OCI-LY1 (cell line): ENCODE data around the gene ASIC4.

Experiments
- H2AFZ ChIP-seq: fragments of 200-600 bp; sonication (generic), shearing (Covaris generic); 2 replicates; pipeline ENCODE4 v1.6.0; 2014; ENCODE audit warnings: antibody characterized with exemption, mild to moderate bottlenecking, low read length
- H3F3A ChIP-seq: fragments of 200-600 bp; sonication (generic), shearing (Covaris generic); 2 replicates; pipeline ENCODE4 v1.6.0; 2014; ENCODE audit warnings: mild to moderate bottlenecking, antibody characterized with exemption, low read length, moderate library complexity; ENCODE audit not compliant: insufficient read depth
- H3K27ac ChIP-seq: fragments of 200-600 bp; sonication (generic); 2 replicates; pipeline ENCODE4 v1.5.1; 2014; ENCODE audit warnings: low read length, mixed run types, mild to moderate bottlenecking, low read depth; ENCODE audit not compliant: poor library complexity, severe bottlenecking
- H3K27me3 ChIP-seq: fragments of 200-600 bp; sonication (generic); 2 replicates; pipeline ENCODE4 v1.6.0; 2014; ENCODE audit warnings: antibody characterized with exemption, mild to moderate bottlenecking, low read length, moderate library complexity; ENCODE audit not compliant: insufficient read depth
- H3K36me3 ChIP-seq: fragments of 200-600 bp; sonication (generic); 2 replicates; pipeline ENCODE4 v1.6.1; 2014; ENCODE audit warnings: mild to moderate bottlenecking, antibody characterized with exemption, low read length, moderate library complexity, mixed read lengths; ENCODE audit not compliant: insufficient read depth
- H3K4me1 ChIP-seq: fragments of 200-600 bp; sonication (generic); 2 replicates; pipeline ENCODE4 v1.5.1; 2014; ENCODE audit warnings: mild to moderate bottlenecking, low read length, moderate library complexity; ENCODE audit not compliant: insufficient read depth, severe bottlenecking
- H3K4me2 ChIP-seq: fragments of 200-600 bp; sonication (generic), shearing (Covaris generic); 2 replicates; pipeline ENCODE4 v1.6.1; 2014; ENCODE audit warnings: low read length
- H3K4me3 ChIP-seq: fragments of 200-600 bp; sonication (generic); 2 replicates; pipeline ENCODE4 v1.5.1; 2014; ENCODE audit warnings: low read length, low read depth, mild to moderate bottlenecking, mixed read lengths; ENCODE audit not compliant: poor library complexity, severe bottlenecking
- H3K79me2 ChIP-seq: fragments of 200-600 bp; shearing (Covaris generic); 2 replicates; pipeline ENCODE4 v1.6.1; 2016; ENCODE audit warnings: mixed run types, low read length, mixed read lengths; ENCODE audit not compliant: insufficient read depth
- H3K9ac ChIP-seq: fragments of 200-600 bp; sonication (generic), shearing (Covaris generic); 2 replicates; pipeline ENCODE4 v1.6.1; 2014; ENCODE audit warnings: mild to moderate bottlenecking, low read length, mixed read lengths
- H3K9me2 ChIP-seq: fragments of 200-600 bp; sonication (generic), shearing (Covaris generic); 2 replicates; pipeline ENCODE4 v1.6.1; 2014; ENCODE audit warnings: low read depth, mild to moderate bottlenecking, low read length, mixed read lengths
- H3K9me3 ChIP-seq: fragments of 200-600 bp; shearing (Covaris generic); 2 replicates; pipeline ENCODE4 v1.6.1; 2014; ENCODE audit warnings: low read length, mixed read lengths
- H4K20me1 ChIP-seq: fragments of 200-600 bp; sonication (generic), shearing (Covaris generic); 2 replicates; pipeline ENCODE4 v1.6.0; 2016; ENCODE audit warnings: mild to moderate bottlenecking, low read length; ENCODE audit not compliant: insufficient read depth
- EZH2 ChIP-seq: fragments of 200-600 bp; sonication (generic), shearing (Covaris generic); IDR thresholded peaks from 2 replicates; pipeline ENCODE4 v1.8.0; 2017; ENCODE audit warnings: borderline replicate concordance, mixed run types, mild to moderate bottlenecking, antibody characterized with exemption, low read length, moderate library complexity, mixed read lengths
- TF ChIP-seq, protein P1 (sequence below): fragments of 200-600 bp; sonication (generic), shearing (Covaris generic); IDR thresholded peaks from 2 replicates; pipeline ENCODE4 v1.5.1; 2017; ENCODE audit warnings: mild to moderate bottlenecking, antibody characterized with exemption, low read length, moderate library complexity, mixed read lengths

Gene ASIC4

DNA sequence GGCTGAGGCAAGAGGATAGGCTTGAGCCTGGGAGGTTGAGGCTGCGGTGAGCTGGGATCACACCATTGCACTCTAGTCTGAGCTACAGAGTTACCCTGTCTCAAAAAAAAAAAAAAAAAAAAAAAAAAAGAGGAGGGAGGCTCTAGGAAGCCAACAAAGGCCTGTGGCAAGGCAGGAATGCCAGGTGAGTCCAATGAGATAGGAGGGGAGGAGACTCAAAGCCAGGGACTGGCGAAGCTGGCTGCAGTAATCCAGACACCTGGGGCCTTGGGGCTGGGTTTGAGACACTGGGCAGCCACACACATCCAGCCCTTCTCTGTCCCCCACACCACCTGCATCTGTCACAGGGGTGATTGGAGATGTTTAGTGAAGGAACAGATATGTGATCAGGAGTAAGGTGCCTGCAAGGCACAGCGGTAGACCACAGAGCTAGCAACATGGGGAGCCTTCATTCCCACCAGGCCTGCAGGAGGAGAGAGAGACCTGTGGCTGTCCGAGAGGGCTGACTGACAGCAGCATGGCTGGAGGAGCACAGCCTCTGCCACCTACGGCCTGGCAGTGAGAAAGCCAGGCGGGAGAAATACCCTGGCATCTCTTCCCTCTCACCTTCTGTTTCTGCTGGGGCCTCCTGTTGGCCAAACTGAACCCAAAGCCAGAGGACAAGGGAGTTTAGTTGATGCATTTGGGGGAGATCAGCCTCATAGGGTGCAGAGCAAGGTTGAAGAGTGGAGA lies 19.8 kb downstream of the ASIC4 start:
- no peaks in the 10 kb centered on the region for H3K9me2 ChIP-seq
- H3K9ac ChIP-seq, result no peak overlapping the region
- no peaks in the 10 kb centered on the region for H4K20me1 ChIP-seq
- H3K4me2 ChIP-seq, result no peak overlapping the region
- TF ChIP-seq, protein P1, sequence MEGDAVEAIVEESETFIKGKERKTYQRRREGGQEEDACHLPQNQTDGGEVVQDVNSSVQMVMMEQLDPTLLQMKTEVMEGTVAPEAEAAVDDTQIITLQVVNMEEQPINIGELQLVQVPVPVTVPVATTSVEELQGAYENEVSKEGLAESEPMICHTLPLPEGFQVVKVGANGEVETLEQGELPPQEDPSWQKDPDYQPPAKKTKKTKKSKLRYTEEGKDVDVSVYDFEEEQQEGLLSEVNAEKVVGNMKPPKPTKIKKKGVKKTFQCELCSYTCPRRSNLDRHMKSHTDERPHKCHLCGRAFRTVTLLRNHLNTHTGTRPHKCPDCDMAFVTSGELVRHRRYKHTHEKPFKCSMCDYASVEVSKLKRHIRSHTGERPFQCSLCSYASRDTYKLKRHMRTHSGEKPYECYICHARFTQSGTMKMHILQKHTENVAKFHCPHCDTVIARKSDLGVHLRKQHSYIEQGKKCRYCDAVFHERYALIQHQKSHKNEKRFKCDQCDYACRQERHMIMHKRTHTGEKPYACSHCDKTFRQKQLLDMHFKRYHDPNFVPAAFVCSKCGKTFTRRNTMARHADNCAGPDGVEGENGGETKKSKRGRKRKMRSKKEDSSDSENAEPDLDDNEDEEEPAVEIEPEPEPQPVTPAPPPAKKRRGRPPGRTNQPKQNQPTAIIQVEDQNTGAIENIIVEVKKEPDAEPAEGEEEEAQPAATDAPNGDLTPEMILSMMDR, result no peak
- no peak for TF ChIP-seq EZH2
- H2AFZ ChIP-seq, result no peak overlapping the region
- no peaks in the 10 kb centered on the region for H3K79me2 ChIP-seq
- no peak overlapping the region for H3K4me3 ChIP-seq
- no peaks in the 10 kb centered on the region for H3K4me1 ChIP-seq
- no peaks in the 10 kb centered on the region for H3K9me3 ChIP-seq
- H3K27ac ChIP-seq, result no peak overlapping the region
- no peaks in the 10 kb centered on the region for H3K36me3 ChIP-seq
- peaks cover 7% of the 10 kb centered on the region for H3K27me3 ChIP-seq
- no peaks in the 10 kb centered on the region for H3F3A ChIP-seq

DNA sequence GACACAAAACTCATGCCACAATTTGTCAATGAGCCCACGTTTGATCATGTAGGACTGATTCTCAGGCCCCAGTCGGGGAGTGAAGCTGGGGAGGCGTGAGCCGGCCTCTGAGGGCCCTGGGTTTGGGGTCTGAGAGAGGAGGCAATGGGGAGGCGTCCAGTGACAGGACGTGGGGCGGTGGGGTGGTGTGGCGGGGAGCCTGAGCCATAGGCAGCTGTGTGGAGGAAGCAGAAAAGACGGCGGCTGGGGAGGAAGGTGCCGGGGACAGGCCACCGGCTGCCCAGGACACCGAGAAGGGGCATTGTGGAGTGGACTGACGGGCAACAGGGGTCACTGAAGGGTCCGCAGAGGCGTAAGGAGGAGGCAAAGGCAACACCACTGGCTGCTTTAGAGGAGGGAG lies 22.1 kb downstream of the ASIC4 start:
- no peaks in the 10 kb centered on the region for H3K9me2 ChIP-seq
- H2AFZ ChIP-seq, result no peak overlapping the region
- H3K27me3 ChIP-seq, result peaks cover 7% of the 10 kb centered on the region; the same call in 1 of the 2 replicates
- no peak overlapping the region for H3K9ac ChIP-seq
- no peak overlapping the region for H3K27ac ChIP-seq
- no peak for TF ChIP-seq EZH2
- TF ChIP-seq, protein P1, result no peak
- H3K79me2 ChIP-seq, result no peaks in the 10 kb centered on the region
- H3K4me1 ChIP-seq, result no peaks in the 10 kb centered on the region
- H3F3A ChIP-seq, result no peaks in the 10 kb centered on the region
- H4K20me1 ChIP-seq, result no peaks in the 10 kb centered on the region
- peaks cover 11% of the 10 kb centered on the region; the same call in 1 of the 2 replicates for H3K36me3 ChIP-seq
- no peak overlapping the region for H3K4me3 ChIP-seq
- no peak overlapping the region for H3K4me2 ChIP-seq
- no peaks in the 10 kb centered on the region for H3K9me3 ChIP-seq

DNA sequence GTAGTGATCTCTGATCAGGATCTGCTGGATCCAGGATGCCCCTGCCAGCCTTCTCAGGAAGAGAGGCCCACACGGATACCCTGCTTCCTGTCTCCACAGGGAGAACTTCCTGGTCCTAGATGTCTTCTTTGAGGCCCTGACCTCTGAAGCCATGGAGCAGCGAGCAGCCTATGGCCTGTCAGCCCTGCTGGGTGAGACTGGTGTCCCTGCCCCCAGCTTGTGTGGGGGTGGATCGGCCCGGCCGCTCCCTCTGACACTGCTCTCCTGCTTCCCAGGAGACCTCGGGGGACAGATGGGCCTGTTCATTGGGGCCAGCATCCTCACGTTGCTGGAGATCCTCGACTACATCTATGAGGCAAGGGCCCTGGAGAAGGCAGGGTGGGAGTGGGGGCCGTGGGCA lies 22.7 kb downstream of the ASIC4 start:
- no peak for TF ChIP-seq EZH2
- TF ChIP-seq, protein P1, result no peak
- H3K4me3 ChIP-seq, result no peak overlapping the region
- no peak overlapping the region for H3K9ac ChIP-seq
- no peaks in the 10 kb centered on the region for H3K9me3 ChIP-seq
- H3K27ac ChIP-seq, result no peak overlapping the region
- H3F3A ChIP-seq, result no peaks in the 10 kb centered on the region
- no peak overlapping the region for H2AFZ ChIP-seq
- no peak overlapping the region for H3K4me2 ChIP-seq
- H3K79me2 ChIP-seq, result no peaks in the 10 kb centered on the region
- peaks cover 2% of the 10 kb centered on the region for H3K4me1 ChIP-seq
- H3K27me3 ChIP-seq, result peaks cover 7% of the 10 kb centered on the region; the same call in 1 of the 2 replicates
- no peaks in the 10 kb centered on the region for H4K20me1 ChIP-seq
- H3K9me2 ChIP-seq, result no peaks in the 10 kb centered on the region
- peaks cover 11% of the 10 kb centered on the region; the same call in 1 of the 2 replicates for H3K36me3 ChIP-seq
